NB4 (cell line): ENCODE measurements around the gene AMBP.

Experiments used
- DNase-seq: peaks from one replicate; pipeline ENCODE4 v3.0.0; 2010; ENCODE audit warnings: low read depth
- H3K4me3 ChIP-seq: one replicate; pipeline ENCODE4 v1.5.1; 2011; ENCODE audit warnings: mild to moderate bottlenecking, low read depth, low read length, moderate library complexity
- MAX ChIP-seq: IDR thresholded peaks from 2 replicates; pipeline ENCODE4 v1.6.1; 2011; ENCODE audit warnings: low read depth, low read length
- MYC ChIP-seq: IDR thresholded peaks from 2 replicates; pipeline ENCODE4 v1.6.1; 2011; ENCODE audit warnings: low read depth, low read length
- POLR2A ChIP-seq: IDR thresholded peaks from 2 replicates; pipeline ENCODE4 v1.6.1; 2011; ENCODE audit warnings: mild to moderate bottlenecking; ENCODE audit not compliant: insufficient read length; ENCODE audit errors: extremely low read depth
- TF ChIP-seq, protein P1 (sequence below): IDR thresholded peaks from one replicate; pipeline ENCODE4 v1.5.1; 2012; ENCODE audit warnings: low read depth, low read length

Gene AMBP

DNA sequence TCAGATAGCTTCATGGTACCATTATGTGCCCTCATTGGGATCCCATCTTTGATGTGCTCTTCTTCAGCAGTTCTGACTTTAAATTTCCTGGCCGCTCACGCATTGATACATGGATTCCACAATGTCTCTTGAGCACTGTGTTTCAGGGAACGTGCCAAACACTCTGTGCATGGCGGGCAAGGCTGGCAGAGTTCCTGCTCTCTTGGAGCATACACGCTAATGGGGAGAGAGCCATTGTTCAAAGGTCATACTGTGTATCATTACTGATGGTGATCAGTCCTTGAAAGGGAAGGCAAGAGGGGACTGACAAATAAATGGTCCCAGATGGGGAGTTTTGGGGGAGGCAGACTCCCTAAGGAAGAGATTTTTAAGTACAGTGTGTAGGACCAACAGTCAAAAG is 52.3 kb downstream of the AMBP start:
- no peak for DNase-seq
- no peak for TF ChIP-seq POLR2A
- TF ChIP-seq MAX: no peak
- TF ChIP-seq MYC: no peak
- TF ChIP-seq, protein P1, sequence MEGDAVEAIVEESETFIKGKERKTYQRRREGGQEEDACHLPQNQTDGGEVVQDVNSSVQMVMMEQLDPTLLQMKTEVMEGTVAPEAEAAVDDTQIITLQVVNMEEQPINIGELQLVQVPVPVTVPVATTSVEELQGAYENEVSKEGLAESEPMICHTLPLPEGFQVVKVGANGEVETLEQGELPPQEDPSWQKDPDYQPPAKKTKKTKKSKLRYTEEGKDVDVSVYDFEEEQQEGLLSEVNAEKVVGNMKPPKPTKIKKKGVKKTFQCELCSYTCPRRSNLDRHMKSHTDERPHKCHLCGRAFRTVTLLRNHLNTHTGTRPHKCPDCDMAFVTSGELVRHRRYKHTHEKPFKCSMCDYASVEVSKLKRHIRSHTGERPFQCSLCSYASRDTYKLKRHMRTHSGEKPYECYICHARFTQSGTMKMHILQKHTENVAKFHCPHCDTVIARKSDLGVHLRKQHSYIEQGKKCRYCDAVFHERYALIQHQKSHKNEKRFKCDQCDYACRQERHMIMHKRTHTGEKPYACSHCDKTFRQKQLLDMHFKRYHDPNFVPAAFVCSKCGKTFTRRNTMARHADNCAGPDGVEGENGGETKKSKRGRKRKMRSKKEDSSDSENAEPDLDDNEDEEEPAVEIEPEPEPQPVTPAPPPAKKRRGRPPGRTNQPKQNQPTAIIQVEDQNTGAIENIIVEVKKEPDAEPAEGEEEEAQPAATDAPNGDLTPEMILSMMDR: no peak
- H3K4me3 ChIP-seq: no peak overlapping the region

- no peak overlapping the region for H3K4me3 ChIP-seq
- DNase-seq: no peak
- no peak for TF ChIP-seq MYC
- TF ChIP-seq, protein P1: no peak
- no peak for TF ChIP-seq MAX
- no peak for TF ChIP-seq POLR2A
These were observed 52.8 kb downstream of the AMBP start for GRCh38 chr9:114025196-114025753.

- TF ChIP-seq, protein P1: no peak
- TF ChIP-seq MAX: no peak
- TF ChIP-seq POLR2A: no peak
- TF ChIP-seq MYC: no peak
- DNase-seq: no peak
- H3K4me3 ChIP-seq: no peak overlapping the region
These were observed 54.1 kb downstream of the AMBP start for GRCh38 chr9:114023961-114024360.

DNA sequence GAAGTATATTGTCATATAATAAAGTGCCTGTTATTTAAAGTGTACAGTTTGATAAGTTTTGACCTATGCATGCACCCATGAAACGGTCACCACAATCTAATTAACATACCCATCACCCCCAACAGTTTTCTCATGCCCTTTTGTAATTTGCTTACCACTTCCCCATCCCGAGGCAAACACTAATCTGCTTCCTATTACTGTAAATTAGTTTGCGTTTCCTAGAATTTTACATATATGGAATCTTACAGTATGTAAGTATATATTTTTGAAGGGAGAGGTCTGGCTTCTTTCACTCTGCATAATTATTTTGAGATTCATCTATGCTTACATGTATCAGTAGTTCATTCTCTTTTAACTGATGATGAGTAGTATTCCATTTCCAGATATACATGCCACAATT is 56.5 kb downstream of the AMBP start:
- TF ChIP-seq, protein P1: no peak
- TF ChIP-seq MAX (no peak), POLR2A (no peak), MYC (no peak)
- no peak overlapping the region for H3K4me3 ChIP-seq
- DNase-seq: no peak

DNA sequence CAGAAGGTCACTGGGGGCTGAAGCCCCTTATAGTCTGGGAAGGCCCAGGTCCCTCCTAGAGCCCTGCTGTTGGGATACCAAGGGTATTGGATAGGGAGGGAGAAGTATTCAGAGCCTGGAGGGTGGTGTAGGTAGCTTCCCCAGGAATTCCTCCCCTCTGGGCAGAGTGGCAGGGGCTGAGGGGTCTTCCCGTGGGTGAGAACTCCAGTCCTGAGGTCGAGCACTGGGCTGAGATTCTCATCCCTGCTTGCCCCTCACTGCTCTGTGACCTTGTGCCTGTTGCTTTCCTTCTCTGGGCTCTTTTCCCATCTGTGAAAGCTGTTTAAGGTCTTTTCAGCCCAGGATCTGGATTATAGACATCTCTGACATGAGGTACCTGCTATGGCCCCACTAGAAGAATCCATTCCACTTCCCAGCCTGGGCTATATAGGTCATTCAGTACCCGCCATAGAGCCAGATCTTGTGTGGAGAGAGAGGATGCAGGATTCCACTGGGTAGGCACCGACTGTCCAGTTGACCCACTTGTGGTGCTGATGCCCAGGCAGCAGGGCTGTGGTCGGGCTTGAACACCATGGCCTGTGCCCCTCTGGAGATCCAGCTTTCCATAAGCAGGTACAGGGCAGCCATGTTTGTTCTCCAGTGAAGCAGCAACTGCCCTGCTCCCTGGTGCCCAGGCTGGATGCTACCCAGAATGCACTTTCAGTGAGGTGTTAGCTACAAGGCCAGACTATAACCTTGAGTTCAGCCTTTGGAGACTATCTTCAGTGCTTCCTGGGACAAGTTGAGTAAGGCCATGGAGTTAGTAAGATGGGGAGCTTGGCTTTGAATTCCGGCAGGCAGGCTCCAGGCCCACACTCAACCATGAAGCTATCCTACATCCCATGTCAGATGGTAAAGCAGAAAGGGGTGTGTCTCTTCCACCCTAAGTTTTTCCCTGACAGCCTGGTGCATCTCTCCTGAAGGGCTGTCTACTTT is 60.1 kb downstream of the AMBP start:
- DNase-seq: no peak
- TF ChIP-seq, protein P1: no peak
- TF ChIP-seq POLR2A (no peak), MYC (no peak), MAX (no peak)

More for the DNA sequence above, 60.1 kb downstream of the AMBP start:
- no peak overlapping the region for H3K4me3 ChIP-seq
